ENCODE data around the gene FAM136A. TPM values are rescaled to one million over a fixed set of nuclear protein-coding genes. Genes with fewer than 3 reads are reported as not detected.

The FAM136A gene
- total and polyA plus RNA-seq, 2 of the 13 experiments (the other 11 are each of a cell fraction or from before 2014, with no cell fraction given), result 77.8 to 126 TPM

GRCh38 chr2:70269422-70270302 lies 32.2 kb downstream of the FAM136A start (continued):
- TF ChIP-seq ZNF280D (CRISPR knock-in tag; IDR thresholded peaks at IDR 0.05), result 0 out of 2 replicates have a peak, but pooled peaks have one; percentile 64
- peak; percentile 98 for TF ChIP-seq ZNF770 (CRISPR knock-in tag; IDR thresholded peaks at IDR 0.05)
- peak; percentile 21 for TF ChIP-seq BORCS8-MEF2B (CRISPR knock-in tag; IDR thresholded peaks at IDR 0.05)
- peak; percentile 97 for TF ChIP-seq ZGPAT (CRISPR knock-in tag; IDR thresholded peaks at IDR 0.05)
- TF ChIP-seq UBTF (CRISPR knock-in tag; IDR thresholded peaks at IDR 0.05), result peak; percentile 55; the same call in 1 of the 2 replicates
- TF ChIP-seq ZNF160 (CRISPR knock-in tag; IDR thresholded peaks at IDR 0.05), result 0 out of 2 replicates have a peak, but pooled peaks have one; percentile 28
- peak; percentile 71 for TF ChIP-seq PPARG (CRISPR knock-in tag; conservative IDR thresholded peaks at IDR 0.05)
- 0 out of 2 replicates have a peak, but pooled peaks have one; percentile 27 for TF ChIP-seq SMAD1 (CRISPR knock-in tag; IDR thresholded peaks at IDR 0.05; ENCODE audit: borderline replicate concordance, low read depth)
- TF ChIP-seq NCOA1 (CRISPR knock-in tag; IDR thresholded peaks at IDR 0.05), result 0 out of 2 replicates have a peak, but pooled peaks have one; percentile 47
- peak; percentile 75 for TF ChIP-seq HNF1B (CRISPR knock-in tag; IDR thresholded peaks at IDR 0.05)
- TF ChIP-seq ZNF746 (CRISPR knock-in tag; IDR thresholded peaks at IDR 0.05), result peak; percentile 63; the same call in 1 of the 2 replicates
- 0 out of 2 replicates have a peak, but pooled peaks have one; percentile 42 for TF ChIP-seq KDM2A (CRISPR knock-in tag; IDR thresholded peaks at IDR 0.05; ENCODE audit: borderline replicate concordance, low read depth)

Data from HepG2 (cell line).